Loucy (cell line): ENCODE results near the gene SIAH2.

Source experiments
- EZH2phosphoT487 ChIP-seq: fragments of 200-600 bp; IDR thresholded peaks from 2 replicates; pipeline ENCODE4 v1.6.1; 2018; ENCODE audit warnings: antibody characterized with exemption, mild to moderate bottlenecking, moderate library complexity, borderline replicate concordance
- TF ChIP-seq, protein P1 (sequence below): fragments of 200-600 bp; sonication (generic); conservative IDR thresholded peaks from 2 replicates; pipeline ENCODE4 v1.5.1; 2014; ENCODE audit warnings: mild to moderate bottlenecking, antibody characterized with exemption, low read length

DNA sequence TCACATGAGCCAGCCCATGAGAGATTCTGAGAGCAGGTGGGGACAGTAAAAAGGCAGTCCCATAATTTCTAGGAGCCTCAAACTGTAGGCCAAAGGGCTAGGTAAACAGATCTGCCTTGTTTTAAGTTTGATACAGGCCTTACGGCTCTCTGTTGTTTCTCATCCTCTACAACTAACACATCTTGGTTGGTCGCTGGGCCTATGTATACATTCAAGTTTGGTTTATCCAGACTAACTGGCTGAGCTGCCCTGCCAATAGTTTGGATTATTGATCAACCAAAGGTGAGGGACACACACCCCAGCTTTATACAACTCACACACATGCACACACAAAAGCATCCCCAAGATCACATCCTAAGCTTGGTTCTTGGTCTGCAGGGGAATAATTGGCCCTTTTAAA lies 3.0 kb downstream of the SIAH2 start:
- TF ChIP-seq, protein P1, sequence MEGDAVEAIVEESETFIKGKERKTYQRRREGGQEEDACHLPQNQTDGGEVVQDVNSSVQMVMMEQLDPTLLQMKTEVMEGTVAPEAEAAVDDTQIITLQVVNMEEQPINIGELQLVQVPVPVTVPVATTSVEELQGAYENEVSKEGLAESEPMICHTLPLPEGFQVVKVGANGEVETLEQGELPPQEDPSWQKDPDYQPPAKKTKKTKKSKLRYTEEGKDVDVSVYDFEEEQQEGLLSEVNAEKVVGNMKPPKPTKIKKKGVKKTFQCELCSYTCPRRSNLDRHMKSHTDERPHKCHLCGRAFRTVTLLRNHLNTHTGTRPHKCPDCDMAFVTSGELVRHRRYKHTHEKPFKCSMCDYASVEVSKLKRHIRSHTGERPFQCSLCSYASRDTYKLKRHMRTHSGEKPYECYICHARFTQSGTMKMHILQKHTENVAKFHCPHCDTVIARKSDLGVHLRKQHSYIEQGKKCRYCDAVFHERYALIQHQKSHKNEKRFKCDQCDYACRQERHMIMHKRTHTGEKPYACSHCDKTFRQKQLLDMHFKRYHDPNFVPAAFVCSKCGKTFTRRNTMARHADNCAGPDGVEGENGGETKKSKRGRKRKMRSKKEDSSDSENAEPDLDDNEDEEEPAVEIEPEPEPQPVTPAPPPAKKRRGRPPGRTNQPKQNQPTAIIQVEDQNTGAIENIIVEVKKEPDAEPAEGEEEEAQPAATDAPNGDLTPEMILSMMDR = no peak
- no peak for TF ChIP-seq EZH2phosphoT487
